MG63 (cell line): ENCODE results near the gene RYR1. TPM values are rescaled to one million over a fixed set of nuclear protein-coding genes. Genes with fewer than 3 reads are reported as not detected.

ENCODE experiments used
- DNase-seq: peaks from one replicate; pipeline ENCODE4 v3.0.0-alpha.2; 2020
- H3K27me3 ChIP-seq: fragments of 250-450 bp; sonication (Bioruptor Pico); 2 replicates; pipeline ENCODE4 v1.5.1; 2020; ENCODE audit warnings: mild to moderate bottlenecking, moderate library complexity
- H3K36me3 ChIP-seq: fragments of 250-450 bp; sonication (Bioruptor Pico); 2 replicates; pipeline ENCODE4 v1.5.1; 2020; ENCODE audit warnings: mild to moderate bottlenecking, moderate library complexity
- H3K4me3 ChIP-seq: fragments of 250-450 bp; sonication (Bioruptor Pico); 2 replicates; pipeline ENCODE4 v1.5.1; 2020; ENCODE audit warnings: mild to moderate bottlenecking, moderate library complexity
- H3K9me3 ChIP-seq: fragments of 250-450 bp; sonication (Bioruptor Pico); 2 replicates; pipeline ENCODE4 v1.5.1; 2020; ENCODE audit warnings: mild to moderate bottlenecking, moderate library complexity
- total RNA-seq: library from RNA; depleted of rRNA; stranded (reverse); fragments of >200 nt; shearing (Covaris generic); gene quantifications from 2 replicates; pipeline ENCODE4 v1.2.3, GENCODE V29; 2014; ENCODE audit warnings: low replicate concordance; rRNA removed

Gene RYR1
- total RNA-seq, result not detected in 2 replicates

DNA sequence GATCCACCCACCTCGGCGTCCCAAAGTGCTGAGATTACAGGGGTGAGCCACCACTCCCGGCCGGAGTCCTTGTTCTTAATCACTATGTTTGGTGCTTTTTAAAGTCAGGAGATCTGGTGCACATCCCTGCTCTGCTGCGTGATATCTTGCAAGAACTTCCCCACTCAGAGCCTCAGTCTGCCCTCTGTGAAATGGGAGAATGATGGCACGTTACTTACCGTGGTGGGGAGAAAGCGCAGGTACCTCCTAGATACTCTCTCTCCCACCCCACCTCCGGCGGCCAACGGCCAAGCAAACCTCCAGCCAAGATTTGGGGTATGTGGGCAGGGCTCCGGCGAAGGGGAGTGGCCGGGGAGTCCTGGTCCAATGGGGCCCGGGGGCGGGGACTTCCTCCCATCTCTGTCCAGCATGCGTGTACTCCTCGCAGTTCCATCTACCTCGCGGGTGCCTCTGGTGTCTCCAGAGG lies at the start of gene RYR1:
RYR1 (plus strand) TSS at position 424 of the 466 bp plus-strand sequence. CDS start 139 bp downstream, outside the sequence.
- Histone ChIP-seq H3K9me3 (no peaks in the 10 kb centered on the region), H3K4me3 (no peak within 1 kb of the TSS), H3K27me3 (peaks cover 15% of the 10 kb centered on the region), H3K36me3 (no peaks in the 10 kb centered on the region)
- DNase-seq, result peak; percentile 73

- peaks cover 62% of the 10 kb centered on the region for H3K36me3 ChIP-seq
Measured at GRCh38 chr19:38383743-38384142, 49.7 kb upstream of the RYR1 start.

GRCh38 chr19:38384209-38385027 lies 49.1 kb upstream of the RYR1 start:
- no peak for DNase-seq

More at GRCh38 chr19:38383743-38384142, 49.7 kb upstream of the RYR1 start:
- Histone ChIP-seq H3K9me3 (no peaks in the 10 kb centered on the region), H3K27me3 (no peaks in the 10 kb centered on the region), H3K4me3 (no peak overlapping the region)
- DNase-seq, result no peak

GRCh38 chr19:38385057-38385803 lies 48.3 kb upstream of the RYR1 start:
- peaks cover 47% of the 10 kb centered on the region for H3K36me3 ChIP-seq
- no peaks in the 10 kb centered on the region for H3K27me3 ChIP-seq
- DNase-seq, result no peak
- H3K4me3 ChIP-seq, result no peak overlapping the region
- H3K9me3 ChIP-seq, result no peaks in the 10 kb centered on the region

More at GRCh38 chr19:38384209-38385027, 49.1 kb upstream of the RYR1 start:
- H3K27me3 ChIP-seq, result no peaks in the 10 kb centered on the region
- H3K9me3 ChIP-seq, result no peaks in the 10 kb centered on the region
- peaks cover 55% of the 10 kb centered on the region for H3K36me3 ChIP-seq
- H3K4me3 ChIP-seq, result no peak overlapping the region

DNA sequence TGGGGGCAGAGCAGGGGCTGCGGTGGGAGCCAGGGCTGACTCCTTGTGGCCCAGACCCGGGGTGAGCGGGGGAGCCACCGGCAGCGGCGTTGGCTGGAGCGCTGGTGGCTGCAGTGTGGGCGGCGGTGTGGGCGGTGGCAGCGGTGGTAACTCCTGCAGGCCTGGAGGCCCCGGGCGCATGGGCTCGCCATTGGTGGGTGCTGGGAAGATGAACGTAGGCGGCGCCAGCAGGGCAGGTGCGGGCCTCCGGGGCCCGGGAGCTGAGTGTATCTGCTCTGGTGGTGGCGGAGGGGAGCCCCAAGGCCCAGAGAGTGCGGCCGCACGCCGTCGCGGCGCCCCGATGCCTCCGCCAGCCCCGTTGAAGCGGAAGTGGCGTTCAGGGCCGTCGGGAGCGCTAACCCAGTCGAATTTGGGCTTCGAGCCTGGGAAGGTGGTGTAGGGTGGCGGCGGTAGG lies 47.7 kb upstream of the RYR1 start:
- no peak for DNase-seq
- no peak overlapping the region for H3K4me3 ChIP-seq
- no peaks in the 10 kb centered on the region for H3K9me3 ChIP-seq
- no peaks in the 10 kb centered on the region for H3K27me3 ChIP-seq
- H3K36me3 ChIP-seq, result peaks cover 41% of the 10 kb centered on the region

DNA sequence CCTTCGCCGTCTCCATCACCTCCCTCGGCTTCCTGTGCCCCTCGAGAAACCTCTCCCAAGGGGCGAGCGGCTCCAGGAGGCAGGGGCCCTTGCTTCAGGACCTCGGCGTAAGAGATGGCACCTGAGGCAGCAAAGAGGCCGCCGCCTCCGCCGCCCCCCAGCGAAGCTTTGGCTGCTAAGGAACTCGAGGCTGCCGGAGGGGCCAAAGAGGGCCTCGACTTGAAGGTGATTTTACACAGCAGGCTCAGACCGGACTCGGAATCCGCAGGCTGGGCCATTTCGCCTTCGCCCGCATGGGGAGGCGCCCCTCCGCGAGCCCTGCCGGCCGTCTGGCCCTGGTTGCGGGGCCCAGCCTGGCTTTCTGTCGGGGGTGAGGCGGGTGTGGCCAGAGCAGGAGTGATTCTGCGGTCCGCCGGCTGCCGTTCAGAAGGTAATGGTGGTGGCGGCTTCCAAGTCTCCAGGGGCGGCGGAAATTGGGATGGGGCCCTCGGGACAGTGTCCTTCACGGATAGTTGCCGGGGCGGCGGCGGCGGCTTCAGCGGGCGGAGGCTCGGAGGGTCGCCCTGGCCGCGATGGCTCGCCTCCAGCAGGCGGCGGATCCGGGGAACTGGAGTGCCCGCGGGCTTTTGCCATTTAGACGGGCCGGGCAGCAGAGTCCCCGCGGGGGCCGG lies 47.1 kb upstream of the RYR1 start:
- H3K9me3 ChIP-seq, result no peaks in the 10 kb centered on the region
- peaks cover 35% of the 10 kb centered on the region for H3K36me3 ChIP-seq
- no peaks in the 10 kb centered on the region for H3K27me3 ChIP-seq
- DNase-seq, result no peak
- H3K4me3 ChIP-seq, result no peak overlapping the region

DNA sequence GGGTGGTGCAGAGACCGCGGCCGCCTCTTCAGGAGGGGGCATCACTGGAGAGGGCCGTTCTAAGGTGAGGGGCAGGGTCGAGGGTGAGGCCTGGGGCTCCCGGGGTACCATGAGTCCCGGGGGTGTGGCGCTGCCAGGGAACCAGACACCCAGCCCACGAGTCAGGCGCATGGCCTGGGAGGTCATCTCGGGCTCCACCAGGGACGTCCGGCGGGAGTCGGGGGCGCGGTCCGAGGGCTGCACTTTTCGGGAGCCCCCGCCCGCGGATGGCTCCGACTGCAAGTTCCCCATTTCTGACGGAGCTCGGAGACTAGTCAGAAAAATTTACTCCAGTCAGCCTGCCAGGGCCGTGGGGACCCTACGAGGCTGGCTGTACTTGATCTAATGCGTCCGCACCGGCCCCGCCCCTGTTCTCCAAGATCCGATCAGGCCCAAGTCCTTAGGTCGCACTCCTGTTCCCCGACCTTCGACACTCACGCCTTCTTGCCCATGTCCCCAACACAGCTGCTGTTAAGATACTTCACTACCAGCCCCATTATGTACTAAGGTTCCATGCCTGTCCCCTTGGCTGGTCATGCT lies 46.4 kb upstream of the RYR1 start:
- H3K4me3 ChIP-seq, result peak overlapping the region; percentile 63
- no peaks in the 10 kb centered on the region for H3K27me3 ChIP-seq
- H3K36me3 ChIP-seq, result peaks cover 29% of the 10 kb centered on the region
- no peak for DNase-seq
- H3K9me3 ChIP-seq, result no peaks in the 10 kb centered on the region

GRCh38 chr19:38387550-38388348 lies 45.7 kb upstream of the RYR1 start, which contains the start of gene GGN:
TSS of gene GGN (minus strand) at chr19:38388034. CDS start at chr19:38387261, 773 bp downstream.
- peaks cover 24% of the 10 kb centered on the region for H3K36me3 ChIP-seq
- peak; percentile 88 for DNase-seq
- H3K9me3 ChIP-seq, result no peaks in the 10 kb centered on the region
- peak within 1 kb of the TSS; percentile 63 for H3K4me3 ChIP-seq
- H3K27me3 ChIP-seq, result no peaks in the 10 kb centered on the region

DNA sequence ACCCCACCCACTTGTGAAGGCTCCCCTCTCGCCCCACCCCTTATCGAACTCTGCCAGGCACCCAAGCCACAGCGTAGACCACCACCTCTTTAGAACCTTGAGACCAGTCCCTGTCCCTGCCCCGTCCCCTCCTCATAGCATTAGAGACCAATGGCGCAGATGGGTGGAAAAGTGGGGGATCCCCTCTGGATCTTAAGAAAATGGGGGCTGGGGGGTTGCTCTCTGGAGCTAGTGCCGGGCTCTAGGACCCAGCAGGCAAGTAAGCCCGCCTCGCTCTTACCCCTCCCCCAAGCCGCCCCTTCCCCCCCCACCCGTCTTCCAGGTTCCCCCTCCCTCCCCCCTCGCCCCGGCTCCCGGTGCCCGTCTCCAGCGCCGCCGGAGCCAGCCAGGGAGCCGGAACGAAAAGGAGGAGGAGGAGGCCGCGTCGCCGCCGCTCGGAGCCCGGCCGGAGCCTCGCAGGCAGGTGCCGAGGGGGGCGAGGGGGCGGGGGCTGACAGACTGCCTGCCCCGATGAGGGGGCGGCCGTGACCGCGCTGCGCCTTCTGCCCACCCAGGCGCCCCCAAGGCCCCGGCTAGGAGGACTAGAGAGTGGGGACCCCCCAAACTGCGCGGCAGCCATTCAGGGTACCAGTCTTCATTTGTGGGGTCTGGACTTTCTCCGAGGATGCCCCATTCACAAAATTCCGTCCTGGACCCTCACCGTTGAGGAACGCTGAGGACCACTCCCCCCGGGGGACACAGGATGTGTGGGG lies 45.0 kb upstream of the RYR1 start, which contains the start of gene SPRED3:
SPRED3 (plus strand) TSS at position 349 of the 752 bp plus-strand sequence. CDS start 1,606 bp downstream, outside the sequence.
- peak; percentile 57 for DNase-seq
- H3K36me3 ChIP-seq, result peaks cover 17% of the 10 kb centered on the region
- H3K4me3 ChIP-seq, result peak within 1 kb of the TSS; percentile 63
- no peaks in the 10 kb centered on the region for H3K9me3 ChIP-seq
- no peaks in the 10 kb centered on the region for H3K27me3 ChIP-seq

DNA sequence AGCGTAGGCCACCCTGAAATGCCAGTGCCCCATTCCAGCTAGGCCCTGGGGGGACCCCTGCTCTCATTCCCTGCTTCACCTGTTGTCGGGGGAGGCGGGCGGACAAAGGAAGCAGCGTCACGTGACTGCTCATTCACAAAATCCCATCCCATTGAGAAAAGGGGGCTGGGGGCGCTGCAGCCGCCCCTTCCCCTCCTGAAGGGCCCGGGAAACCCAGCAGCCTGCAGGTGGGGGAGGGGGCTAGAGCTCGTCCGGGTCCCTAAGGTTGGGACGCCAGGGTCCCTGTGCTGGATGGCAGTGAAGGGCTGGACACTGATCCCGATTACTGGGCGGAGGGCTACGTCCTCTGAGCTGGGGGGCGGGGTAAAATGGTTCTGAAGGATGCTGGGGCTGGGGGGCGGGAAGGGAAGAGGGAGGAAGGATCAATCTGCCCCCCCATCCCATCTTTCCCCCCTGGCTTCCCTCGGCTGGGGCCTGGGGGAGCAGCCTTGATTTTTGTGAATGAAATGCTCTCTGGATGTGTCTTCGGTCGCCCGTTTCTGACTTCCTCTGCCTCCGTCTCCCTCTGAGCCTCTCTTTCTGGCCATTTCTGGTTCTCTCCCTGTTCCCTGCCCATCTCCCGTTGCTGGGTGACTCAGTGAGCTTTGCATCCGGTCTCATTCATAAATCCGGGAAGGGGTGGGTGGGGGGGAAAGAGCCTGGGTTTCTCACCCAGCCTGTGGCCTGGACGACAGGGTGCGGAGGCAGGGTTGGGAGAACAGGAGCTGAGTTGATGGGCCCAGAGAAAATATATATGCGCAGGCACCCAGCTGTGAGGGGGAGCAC lies 44.2 kb upstream of the RYR1 start:
- peak; percentile 76 for DNase-seq
- H3K4me3 ChIP-seq, result peak overlapping the region; percentile 63

GRCh38 chr19:38389957-38390924 lies 43.2 kb upstream of the RYR1 start:
- no peaks in the 10 kb centered on the region for H3K9me3 ChIP-seq
- peaks cover 13% of the 10 kb centered on the region for H3K36me3 ChIP-seq
- DNase-seq, result no peak
- H3K4me3 ChIP-seq, result no peak overlapping the region
- H3K27me3 ChIP-seq, result no peaks in the 10 kb centered on the region

More for the DNA sequence above, 44.2 kb upstream of the RYR1 start:
- Histone ChIP-seq H3K27me3 (no peaks in the 10 kb centered on the region), H3K36me3 (peaks cover 13% of the 10 kb centered on the region), H3K9me3 (no peaks in the 10 kb centered on the region)

GRCh38 chr19:38391911-38392464 lies 41.5 kb upstream of the RYR1 start:
- no peak overlapping the region for H3K4me3 ChIP-seq
- DNase-seq, result no peak
- peaks cover 10% of the 10 kb centered on the region for H3K36me3 ChIP-seq
- no peaks in the 10 kb centered on the region for H3K9me3 ChIP-seq
- no peaks in the 10 kb centered on the region for H3K27me3 ChIP-seq
